Measurements from ENCODE around the gene ATP8A1.
A peak's percentile ranks its signal among the peaks of the same experiment; 100 is the strongest.
"Not testable (repeated sequence)": the region's sequence is repeated elsewhere in the genome, so short reads cannot be mapped to it uniquely, and the experiment has no call there.

The ATP8A1 gene

DNA sequence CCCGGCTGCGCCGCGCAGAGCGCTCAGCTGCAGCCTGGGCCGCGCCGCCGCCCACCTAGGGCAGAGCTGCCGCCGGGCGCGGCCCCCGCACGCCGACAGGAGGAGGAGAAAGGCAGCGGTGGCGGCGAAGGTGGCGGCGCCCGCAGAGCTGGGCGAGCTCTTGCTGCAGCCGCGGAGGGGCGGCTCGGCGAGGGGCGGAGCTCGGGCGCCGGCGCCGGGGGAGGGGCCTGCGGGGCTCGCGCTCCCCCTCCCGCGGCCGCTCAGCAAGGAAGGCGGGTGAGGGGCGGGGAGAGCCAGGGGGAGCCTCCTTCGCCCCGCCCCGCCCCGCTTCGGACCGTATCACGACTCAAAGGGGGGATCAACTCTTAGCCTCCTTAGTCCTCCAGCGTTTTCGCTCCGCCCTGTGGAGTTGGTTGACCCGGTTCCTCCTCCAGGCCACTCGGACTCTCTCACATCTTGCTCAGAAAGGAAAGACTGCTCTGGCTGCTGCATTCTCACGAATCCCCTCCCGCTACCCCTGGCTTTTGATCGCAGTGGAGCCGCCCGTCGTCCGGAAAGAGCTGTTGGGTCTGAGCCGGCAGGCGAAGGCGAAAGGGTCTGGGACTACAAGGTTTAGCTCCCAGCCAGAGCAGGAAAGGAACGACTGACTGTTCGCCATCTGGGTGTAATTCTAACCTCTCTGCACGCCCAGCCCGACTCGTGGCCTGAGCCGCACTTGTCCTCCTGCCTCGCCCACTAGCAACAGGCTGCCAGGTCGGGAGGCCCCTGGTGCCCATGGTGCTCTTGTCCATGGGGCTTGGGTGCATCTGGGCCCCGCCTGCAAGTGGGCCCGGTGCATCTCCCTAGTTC is at the start of gene ATP8A1:
TSS of gene ATP8A1 (minus strand) at position 162 of the 849 bp plus-strand sequence. CDS start 232 bp downstream, outside the sequence.
- DNase-seq, result peak; percentile 90

DNA sequence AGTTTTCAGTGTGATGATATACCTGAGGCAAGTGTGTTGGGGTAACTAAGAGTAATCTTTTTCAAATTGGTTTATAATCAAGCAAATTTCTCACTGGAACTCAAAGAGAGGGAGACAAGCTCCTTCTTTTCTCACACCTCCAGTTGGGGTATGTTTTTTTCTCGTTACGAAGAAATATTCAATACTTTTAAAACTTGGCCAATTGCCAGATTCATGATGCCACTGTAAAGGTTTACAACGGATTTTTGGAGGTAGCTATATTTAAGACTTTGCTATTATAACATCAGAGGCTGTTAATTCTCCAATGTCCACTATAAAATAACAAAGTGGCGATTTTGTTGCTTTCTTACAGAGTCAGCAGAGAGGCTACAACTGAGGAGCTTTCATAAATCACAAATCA is 49.2 kb upstream of the ATP8A1 start:
- no peak for DNase-seq

DNA sequence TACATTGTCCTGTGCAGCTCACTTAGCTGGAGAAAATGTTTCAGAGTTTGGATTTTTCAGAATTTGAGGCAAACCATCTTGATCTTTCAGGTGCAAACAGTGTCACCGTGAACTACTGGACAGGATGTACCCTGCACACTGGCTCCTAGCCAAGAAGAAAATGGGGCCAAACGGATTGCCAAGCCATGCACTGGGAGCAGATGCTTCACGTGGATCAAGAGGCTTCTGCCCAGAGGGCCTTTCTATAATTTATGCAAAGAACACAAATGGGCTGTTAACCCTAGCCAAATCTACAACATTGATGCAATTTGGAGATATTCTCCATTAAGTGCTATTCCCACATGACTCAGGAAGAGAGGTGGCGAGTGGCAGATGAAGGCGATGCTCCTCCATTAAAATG is 46.9 kb upstream of the ATP8A1 start:
- DNase-seq, result no peak

DNA sequence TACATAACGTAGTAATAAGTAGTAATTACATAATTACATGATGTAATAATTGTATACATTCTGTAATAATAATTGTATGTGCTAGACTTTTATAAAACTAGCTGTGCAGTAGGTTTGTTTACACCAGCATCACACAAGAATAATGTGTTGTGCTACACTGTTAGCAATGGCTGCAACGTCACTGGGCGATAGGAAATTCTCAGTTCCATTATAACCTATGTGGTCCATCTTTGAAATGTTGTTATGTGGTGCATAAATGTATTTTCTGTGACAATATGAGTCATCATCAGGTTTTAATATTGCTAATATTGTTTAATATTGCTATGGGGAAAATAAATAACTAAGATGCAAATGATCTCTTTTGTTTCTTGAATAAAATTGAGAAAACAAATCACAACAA is 46.0 kb upstream of the ATP8A1 start:
- no peak for DNase-seq

DNA sequence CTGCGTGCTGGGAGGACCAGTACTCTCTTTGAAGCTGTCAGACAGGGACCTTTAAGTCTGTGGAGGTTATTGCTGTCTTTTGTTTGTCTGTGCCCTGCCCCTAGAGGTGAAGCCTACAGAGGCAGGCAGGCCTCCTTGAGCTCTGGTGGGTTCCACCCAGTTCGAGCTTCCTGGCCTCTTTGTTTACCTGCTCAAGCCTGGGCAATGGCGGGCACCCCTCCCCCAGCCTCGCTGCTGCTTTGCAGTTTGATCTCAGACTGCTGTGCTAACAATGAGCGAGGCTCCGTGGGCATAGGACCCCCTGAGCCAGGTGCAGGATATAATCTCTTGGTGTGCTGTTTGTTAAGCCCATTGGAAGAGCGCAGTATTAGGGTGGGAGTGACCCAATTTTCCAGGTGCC is 44.9 kb upstream of the ATP8A1 start:
- DNase-seq, result not testable (repeated sequence)

DNA sequence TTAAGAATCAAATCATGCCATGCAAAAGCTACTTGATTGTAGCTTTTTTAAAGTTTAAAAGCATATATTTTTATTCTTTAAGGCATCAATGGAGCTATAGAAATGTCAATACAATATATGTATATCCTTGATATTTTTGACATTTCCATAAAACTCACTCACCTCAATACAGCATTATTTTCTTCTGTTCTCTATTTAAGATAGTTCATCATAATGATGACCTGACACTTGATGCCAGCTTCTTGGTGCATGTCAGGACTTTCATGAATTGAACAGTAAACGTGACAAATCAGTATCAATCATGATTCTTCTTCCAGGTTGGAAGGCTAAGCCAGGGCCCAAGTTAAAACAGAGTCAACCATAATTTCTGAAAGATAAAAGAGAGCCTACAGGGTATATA is 33.6 kb upstream of the ATP8A1 start:
- no peak for DNase-seq

DNA sequence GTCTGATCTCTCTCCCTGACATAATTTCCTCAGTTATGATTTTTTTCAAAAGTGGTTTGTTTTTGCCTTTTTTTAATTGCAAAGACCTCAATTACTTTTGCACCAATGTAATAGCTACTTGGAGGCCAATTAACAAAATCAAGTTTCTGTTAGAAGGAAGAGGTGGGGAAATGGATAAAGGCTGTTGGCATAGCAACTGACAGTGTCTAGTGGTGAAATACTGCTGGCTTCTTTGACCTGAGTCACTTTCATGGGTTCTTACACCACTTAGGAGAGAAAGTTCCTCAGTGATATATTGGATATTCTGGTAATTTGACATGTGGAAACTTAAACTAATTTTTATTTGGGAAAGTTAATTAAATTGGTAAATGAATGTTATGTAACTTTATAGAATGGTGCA is 26.5 kb upstream of the ATP8A1 start:
- no peak for DNase-seq

DNA sequence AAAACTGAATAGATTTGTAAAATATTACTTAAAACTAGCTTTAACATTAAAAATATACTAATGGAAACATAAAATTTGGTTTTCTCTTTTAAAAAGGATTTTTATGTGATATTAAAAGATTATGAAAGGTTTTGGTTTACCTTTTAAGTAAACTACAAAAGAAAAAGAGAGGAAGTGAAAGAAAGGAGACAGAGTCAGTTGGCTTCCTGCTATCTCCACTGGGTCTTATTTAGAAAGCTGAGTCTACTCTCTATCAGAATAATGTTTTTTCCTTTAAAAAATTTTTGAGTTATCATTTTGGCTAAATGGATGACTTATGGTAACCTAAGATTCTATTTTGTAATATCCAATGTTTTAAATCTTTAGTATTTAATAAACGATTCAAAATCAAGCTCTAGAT is 21.6 kb upstream of the ATP8A1 start:
- no peak for DNase-seq

DNA sequence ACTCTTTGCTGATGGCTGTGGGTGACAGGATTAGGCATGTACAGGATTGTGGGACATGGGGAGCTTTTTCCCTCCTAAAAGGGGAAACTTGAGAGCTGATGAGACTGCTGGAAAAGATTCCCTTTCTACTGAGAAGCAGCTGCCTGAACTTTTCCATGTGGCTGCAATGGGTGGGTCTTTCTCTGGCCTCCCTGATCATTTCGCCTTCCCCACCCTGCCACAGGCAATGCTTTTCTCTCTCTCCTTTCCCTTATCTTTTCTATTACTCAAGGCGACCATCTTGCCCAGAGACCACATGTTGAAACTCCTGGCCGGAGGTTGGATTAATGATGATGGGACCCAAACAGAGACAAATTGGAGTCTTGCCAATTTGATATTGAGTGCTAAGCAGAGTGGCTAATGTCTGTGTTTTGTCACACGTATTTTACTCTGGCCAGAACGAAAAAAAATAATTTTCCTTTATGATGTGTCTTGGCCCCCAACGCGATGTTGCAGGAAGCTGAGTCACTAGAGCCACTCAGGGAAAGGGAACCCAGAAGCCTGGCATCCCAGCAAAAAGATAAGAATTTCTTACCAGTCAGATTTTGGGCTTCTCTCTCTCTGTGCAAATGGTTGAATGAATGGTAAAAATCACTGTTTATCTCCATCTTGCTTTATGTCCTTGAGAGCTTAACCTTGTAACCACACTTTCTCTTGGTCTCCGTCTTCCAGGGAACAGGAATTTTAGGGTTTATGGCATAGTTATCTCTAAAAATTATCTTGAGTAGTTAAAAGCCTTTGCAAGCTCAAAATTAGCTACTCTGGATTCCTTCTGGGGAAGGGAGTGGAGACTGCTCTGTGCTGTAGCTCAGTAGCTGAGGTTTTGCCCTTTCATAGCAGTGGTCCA is 19.4 kb upstream of the ATP8A1 start:
- no peak for DNase-seq

DNA sequence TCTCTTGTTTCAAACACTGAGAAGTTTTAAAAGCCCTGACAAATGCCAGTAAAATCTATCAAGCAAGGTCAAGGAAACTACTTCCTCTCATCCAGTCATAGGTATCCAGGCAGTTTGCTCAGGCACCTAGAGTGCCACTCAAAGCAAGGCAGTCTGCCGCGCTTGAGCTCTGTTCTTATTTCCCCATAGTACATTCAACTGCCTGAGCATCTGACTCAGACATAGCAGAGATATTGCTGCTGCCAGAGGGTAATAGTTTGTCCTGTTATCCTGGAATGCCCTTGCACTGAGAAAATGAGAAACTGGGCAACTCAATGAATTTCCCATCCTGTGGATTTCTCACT is 16.1 kb upstream of the ATP8A1 start:
- peak; percentile 43 for DNase-seq

DNA sequence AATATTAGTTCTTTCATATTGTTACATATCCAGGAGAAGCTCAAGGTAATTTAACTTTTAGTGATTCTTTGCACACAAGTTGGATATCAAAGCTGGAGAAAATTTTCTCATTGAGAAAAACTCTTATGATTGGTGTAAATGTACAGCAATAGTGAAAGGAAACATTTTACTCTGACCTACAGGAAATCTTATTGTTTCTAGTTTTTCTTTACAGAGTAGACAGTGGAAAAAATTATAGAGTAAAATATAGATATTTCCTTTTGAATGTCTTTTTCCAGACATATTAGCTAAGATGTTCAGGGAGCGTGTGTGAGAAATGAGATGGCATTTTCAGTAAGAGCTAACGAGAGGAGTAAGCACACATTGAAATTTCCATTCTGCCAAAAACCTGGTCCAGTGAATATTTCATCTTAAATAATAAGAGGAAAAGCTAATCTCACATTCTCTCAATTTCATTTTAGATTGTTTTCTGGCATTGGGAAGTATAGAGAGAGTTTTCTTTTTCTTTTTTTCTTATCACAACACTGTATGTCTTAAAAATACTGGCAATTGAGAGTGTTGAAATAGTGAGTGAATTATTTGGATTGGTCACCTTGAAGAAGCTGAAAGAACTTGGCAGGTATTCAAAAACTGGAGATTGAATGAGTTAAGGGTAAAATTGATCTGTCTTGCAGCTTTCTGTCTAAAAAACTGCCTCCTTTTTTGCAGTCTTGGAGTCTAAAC is 15.6 kb upstream of the ATP8A1 start:
- no peak for DNase-seq

DNA sequence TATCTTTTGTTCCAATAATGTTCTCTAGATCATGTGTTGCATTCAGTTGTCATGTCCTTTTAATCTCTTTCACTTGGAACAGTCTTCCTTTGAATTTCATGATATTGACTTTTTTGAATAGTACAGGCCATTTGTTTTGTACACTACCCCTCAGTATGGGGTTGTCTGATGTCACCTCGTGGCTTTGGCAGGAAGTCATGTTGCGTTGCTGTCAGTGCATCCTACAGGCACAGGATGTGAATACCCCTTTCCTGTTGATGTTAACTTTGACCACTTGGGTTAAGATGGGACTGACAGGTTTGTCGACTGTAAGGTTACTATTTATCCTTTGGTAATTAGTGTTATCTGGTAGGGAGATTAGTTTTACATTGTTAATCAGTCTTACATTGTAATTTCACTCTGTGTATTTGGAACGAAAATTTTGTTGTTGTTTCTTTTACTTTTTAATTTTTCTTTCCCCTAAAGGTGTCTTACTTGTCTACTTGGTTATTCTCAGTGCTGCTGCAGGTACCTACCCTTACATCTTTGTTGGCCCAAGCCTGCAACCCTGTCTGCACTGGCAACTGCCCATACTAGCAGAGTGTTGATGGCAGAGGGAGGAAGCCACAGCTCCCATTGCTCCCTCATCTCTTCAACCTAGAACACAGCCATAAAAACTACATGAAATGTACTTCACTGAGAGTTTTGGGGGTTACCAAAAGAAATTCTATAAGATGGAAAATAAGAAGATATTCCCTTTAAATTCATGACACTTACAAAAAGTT is 14.7 kb upstream of the ATP8A1 start:
- DNase-seq, result no peak

DNA sequence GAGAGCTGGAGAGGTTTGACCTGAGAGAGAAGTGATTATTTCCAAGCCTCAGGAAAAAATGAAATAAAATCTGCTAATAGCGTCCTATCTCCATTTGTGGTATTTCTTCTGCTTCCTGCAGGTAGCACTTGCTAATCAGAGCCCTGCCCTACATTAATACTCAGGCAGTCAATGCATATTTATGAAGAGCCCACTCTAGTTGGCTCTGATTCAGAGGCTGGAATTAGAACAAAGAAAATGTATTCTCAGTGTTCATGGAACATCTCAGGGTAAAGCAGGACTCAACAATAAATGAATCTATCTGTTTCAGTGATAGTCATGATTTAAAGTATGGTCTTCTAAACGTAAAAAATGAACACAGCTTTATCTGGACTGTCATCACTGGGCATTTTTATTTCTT is 1.4 kb upstream of the ATP8A1 start:
- no peak for DNase-seq

DNA sequence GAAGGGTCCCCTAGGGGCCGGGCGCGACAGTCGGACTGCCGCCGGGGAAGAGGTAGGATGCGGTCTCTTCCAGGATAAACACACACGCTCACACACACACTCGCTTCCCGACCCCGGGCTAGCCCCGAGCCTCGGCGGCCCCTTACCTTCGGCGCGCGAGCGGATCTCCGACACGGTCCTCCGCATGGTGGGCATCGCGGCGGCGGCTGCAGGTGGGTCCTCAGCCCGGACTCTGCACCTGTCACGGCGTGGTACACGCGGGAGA is 294 bp downstream of the ATP8A1 start:
- DNase-seq, result no peak

DNA sequence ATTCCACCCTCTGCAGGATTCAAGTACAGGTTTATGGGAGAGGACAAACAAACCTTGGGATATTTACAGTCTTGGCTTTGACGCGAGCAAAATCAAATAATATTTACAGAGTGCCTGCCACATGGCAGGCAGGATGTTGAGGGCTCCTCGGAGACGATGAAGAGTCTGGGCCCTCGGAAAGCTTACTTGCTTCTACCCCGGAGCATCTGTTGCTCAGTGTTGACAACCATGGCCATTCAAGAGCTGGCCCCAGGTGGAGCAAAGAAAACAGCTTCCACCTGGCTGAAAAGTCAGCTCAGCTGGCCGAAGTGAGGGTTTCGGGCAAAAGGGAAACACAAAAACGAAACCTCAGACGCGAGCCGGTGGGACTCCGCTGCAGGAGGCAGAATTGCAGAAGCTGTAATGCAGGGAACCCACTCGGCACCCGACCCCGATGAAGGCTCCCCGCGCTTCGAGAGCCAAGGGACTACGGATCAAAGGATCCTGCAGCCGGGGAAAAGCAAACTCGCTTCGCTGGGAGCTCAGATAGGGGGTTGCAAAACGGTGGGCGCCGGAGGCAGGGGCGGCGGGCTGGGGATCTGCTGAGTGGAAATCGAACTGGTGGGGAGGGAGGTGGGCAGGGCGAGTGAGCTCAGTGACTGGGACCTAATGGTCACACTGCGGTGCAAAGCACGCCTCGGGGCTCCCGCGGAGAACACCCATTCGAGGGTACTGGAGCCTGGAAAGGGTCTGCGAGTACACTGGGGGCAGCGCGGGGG is 805 bp downstream of the ATP8A1 start:
- peak; percentile 13 for DNase-seq

DNA sequence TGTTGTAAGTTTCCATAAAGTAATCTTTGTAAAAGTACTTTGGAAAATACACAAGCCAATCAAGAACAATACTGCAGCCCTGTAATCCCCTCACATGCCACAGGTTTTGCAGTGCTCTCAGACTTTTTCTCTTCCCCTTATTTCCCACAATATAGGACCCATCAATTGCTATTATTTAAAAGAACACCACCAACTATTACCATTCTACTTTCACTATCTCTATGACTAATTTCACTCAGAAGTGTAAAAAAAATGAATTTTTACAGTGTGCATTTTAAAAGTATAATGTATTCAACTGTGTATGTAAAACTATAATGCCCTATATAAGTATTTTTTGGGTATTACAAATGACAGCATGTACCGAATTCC is 1.7 kb downstream of the ATP8A1 start:
- no peak for DNase-seq

DNA sequence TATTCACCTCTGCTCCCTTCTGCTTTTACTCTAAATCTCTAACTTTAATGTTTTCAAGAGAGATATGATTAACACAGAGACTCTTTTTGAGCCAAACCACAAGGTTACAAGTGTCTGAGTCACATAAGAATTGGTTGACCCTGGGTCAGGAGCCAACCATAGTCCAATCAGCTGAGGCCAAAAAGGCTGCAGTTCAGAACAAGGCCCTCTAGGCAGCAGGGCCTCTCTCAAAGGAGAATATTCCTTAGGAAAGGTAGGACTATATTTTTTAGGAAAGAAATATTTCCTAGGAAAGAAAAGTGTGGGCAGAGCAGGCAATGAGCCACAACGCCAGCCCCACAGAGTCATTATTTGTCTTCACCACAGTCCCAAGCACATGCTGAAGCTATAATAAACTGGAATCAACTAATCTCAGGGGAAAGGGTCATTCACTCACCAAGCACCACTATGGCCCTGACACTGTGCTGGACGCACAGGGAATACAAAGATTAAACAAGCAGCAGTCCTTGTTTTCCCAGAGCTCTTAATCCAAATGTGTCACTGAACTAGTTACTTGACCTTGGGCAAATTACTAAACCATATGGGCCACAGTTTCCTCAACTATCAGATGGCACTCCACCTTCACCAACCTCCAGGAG is 2.2 kb downstream of the ATP8A1 start:
- no peak for DNase-seq

DNA sequence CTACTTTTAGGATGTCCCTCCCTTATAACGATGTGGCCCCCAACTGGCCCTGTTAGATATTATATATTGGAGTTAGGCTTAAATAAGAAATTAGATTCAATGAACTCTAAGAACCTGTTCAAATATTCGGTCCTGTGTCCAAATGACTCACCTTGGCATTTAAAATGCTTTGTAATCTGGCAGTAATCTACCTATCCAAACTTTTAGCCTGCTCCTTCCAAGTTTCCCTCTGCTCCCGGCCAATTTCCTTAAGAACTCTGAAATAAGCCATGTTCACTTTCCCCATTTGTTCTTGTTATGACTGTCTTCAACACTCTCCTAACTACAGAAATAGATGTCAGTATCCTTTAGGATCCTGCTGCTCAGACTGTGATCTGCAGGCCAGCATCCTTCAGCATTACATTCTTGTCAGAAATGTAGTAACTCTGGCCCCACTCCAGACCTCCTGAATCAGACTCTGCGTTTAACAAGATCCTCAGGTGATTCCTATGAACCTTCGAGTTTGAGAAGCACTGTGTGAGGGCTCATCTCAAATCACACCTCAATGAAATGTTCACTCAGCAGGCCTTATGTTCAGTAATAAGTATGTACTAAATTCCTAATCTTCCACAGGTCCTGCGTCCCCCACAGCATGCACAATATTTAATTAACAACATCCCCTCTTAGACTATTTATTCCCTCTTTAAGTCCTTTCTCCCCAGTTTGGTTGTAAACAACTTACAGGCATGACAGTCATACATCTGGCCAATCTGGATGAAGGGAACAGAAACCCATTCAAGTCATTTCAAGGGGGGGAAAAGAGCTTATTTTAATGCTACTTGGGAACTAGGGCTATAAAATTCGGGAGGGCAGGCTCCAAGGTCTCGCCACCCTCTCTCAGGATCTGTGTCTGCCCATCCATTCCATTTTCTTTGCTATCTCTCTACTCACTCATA is 3.0 kb downstream of the ATP8A1 start:
- no peak for DNase-seq

DNA sequence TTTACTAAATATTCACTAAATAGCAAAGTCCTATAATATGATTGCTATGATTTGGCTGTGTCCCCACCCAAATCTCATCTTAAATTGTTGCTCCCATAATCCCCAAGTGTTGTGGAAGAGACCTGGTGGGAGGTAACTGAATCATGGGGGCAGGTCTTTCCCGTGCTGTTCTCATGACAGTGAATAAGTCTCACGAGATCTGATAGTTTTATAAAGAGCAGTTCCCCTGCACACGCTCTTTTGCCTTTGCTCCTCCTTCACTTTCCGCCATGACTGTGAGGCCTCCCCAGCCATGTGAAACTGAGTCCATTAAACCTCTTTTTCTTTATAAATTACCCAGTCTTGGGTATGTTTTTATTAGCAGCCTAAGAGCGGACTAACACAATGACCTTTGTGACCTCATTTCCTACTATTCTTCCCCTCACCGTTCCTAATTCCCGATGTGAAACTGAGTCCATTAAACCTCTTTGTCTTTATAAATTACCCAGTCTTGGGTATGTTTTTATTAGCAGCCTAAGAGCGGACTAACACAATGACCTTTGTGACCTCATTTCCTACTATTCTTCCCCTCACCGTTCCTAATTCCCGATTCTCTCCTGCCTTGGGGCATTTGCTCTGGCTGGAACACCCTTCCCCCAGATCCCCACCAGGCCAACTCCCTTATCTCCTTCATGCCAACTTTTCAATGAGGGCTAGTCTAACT is 4.2 kb downstream of the ATP8A1 start:
- not testable (repeated sequence) for DNase-seq

DNA sequence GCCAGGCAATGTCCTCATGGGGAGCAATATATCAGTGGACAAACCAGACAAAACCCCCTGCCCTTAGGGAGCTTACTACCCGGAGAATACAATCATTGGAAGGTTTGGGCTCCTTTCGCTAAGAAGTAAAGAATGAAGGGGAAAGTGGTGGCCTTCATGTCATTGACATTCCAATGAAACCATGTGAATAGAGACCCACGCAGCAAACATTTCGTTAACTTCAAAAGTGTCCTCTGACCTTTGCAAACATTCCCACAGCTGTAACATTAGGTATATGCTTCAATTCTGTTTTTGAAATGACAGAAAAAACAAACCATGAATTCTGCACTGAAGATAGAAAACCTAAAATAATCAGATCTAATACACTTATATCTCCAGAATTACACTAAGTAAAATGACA is 7.0 kb downstream of the ATP8A1 start:
- no peak for DNase-seq
